ENCODE data around the gene NCBP1.

NCBP1 gene

DNA sequence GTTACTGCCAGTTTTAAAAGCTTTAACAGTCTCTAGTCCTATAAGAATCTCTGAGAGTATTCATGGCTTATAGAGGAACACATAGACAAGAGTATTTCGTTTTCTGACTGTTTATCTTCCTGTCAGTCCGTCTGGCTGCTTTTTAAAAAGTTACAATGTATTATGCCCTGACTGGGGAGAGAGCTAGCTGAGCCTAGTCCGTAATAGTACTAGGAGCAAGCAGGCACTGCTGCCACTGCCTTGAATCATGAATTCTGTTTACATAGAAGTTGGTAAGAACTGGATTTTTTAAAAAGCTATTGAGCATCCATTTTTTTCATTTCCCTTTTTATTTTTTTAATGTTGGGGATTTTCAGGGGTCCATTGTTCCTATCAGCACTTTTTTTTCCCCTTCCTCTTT, 37.0 kb downstream of the NCBP1 start:
- no peak for DNase-seq
- Histone ChIP-seq H3K9me3 (ENCODE audit: severe bottlenecking) (no peaks in the 10 kb centered on the region), H3K4me3 (ENCODE audit: low read depth, low read length) (no peak overlapping the region), H3K27me3 (ENCODE audit: insufficient read depth, low read depth, severe bottlenecking) (no peaks in the 10 kb centered on the region), H3K27ac (no peak overlapping the region), H3K36me3 (peaks cover 97% of the 10 kb centered on the region)
- TF ChIP-seq, protein P1, sequence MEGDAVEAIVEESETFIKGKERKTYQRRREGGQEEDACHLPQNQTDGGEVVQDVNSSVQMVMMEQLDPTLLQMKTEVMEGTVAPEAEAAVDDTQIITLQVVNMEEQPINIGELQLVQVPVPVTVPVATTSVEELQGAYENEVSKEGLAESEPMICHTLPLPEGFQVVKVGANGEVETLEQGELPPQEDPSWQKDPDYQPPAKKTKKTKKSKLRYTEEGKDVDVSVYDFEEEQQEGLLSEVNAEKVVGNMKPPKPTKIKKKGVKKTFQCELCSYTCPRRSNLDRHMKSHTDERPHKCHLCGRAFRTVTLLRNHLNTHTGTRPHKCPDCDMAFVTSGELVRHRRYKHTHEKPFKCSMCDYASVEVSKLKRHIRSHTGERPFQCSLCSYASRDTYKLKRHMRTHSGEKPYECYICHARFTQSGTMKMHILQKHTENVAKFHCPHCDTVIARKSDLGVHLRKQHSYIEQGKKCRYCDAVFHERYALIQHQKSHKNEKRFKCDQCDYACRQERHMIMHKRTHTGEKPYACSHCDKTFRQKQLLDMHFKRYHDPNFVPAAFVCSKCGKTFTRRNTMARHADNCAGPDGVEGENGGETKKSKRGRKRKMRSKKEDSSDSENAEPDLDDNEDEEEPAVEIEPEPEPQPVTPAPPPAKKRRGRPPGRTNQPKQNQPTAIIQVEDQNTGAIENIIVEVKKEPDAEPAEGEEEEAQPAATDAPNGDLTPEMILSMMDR (IDR thresholded peaks at IDR 0.05; ENCODE audit: low read depth, low read length) = no peak

DNA sequence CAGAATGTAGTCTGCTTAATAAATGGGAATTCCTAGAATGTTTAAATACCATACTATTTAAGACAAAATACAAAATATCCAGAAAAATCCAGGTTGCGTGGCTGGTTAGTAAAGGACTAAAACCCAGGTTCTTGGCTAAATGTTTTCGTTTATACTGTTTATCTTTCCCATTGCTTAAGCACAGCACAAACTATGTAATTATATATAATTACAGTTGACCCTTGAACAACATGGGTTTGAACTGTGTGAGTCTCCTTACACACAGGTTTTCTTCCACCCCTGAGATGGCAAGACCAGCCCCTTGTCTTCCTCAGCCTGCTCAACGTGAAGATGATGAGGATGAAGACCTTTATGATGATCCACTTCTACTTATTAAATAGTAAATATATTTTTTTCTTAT, 38.8 kb downstream of the NCBP1 start:
- H3K27me3 ChIP-seq (ENCODE audit: insufficient read depth, low read depth, severe bottlenecking) = no peaks in the 10 kb centered on the region
- H3K36me3 ChIP-seq = peaks cover 92% of the 10 kb centered on the region
- no peak overlapping the region for H3K27ac ChIP-seq
- no peaks in the 10 kb centered on the region for H3K9me3 ChIP-seq (ENCODE audit: severe bottlenecking)
- no peak for DNase-seq
- TF ChIP-seq, protein P1 (IDR thresholded peaks at IDR 0.05; ENCODE audit: low read depth, low read length) = no peak
- no peak overlapping the region for H3K4me3 ChIP-seq (ENCODE audit: low read depth, low read length)

DNA sequence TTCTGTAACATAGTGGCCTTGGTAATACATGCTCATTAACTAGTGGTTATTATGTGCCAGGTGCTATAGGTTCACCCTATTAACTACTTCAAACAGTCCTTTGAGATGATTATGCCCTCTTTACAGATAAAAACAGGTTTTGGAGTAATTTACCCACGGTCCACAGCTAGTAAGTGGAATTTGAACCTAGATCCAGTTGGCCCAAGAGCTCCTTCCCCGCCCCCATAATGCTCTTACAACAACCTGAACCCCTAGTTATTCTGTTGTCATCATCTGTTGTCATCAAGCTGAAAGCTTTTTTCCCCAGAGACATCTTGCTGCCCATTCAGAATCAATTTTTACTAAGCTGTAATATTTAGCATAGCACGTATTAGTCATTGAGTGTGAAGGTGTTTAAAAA, 40.3 kb downstream of the NCBP1 start:
- Histone ChIP-seq H3K4me3 (ENCODE audit: low read depth, low read length) (no peak overlapping the region), H3K9me3 (ENCODE audit: severe bottlenecking) (no peaks in the 10 kb centered on the region), H3K27ac (no peak overlapping the region), H3K36me3 (peaks cover 92% of the 10 kb centered on the region), H3K27me3 (ENCODE audit: insufficient read depth, low read depth, severe bottlenecking) (no peaks in the 10 kb centered on the region)
- no peak for DNase-seq
- TF ChIP-seq, protein P1 (IDR thresholded peaks at IDR 0.05; ENCODE audit: low read depth, low read length) = no peak

DNA sequence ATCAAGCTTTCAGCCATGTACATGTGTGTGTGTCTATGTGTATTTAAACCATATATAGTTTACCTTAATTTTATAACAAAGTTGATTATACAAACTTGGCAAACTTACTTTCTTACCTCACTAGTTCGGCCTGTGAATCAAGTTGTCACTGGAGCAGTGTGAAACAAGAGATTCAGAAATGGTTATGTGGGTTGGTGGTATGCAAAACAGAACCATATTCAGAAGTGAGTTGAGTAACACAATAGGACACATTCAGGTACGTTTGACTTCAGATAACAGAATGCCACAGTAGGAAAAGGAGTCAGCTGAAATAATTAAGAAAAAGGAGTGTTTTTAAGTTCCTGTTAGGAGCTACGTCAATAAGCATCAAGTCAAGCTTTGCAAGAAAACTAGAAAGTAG, 42.0 kb downstream of the NCBP1 start:
- H3K27ac ChIP-seq = no peak overlapping the region
- H3K9me3 ChIP-seq (ENCODE audit: severe bottlenecking) = no peaks in the 10 kb centered on the region
- no peak overlapping the region for H3K4me3 ChIP-seq (ENCODE audit: low read depth, low read length)
- no peak for DNase-seq
- H3K36me3 ChIP-seq = peaks cover 93% of the 10 kb centered on the region
- H3K27me3 ChIP-seq (ENCODE audit: insufficient read depth, low read depth, severe bottlenecking) = no peaks in the 10 kb centered on the region
- TF ChIP-seq, protein P1 (IDR thresholded peaks at IDR 0.05; ENCODE audit: low read depth, low read length) = no peak

DNA sequence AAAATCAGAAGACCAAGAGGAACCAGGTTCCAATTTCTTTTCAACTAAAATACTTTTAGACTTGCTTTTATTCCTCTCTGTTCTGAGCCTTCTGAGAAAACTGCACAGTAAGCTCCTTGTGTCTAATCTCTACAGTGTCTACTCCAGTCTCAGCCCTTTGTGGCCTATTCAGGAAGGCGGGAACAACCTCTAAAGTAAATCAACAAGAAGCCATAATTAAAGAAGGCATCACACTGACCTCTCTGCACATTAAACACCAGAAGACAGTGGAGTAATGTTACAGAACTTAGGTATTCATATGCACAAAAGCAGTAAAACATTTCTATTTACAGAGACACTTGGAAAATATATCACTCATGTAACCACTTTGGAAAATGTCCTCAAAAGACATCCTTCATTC, 48.6 kb downstream of the NCBP1 start:
- H3K27me3 ChIP-seq (ENCODE audit: insufficient read depth, low read depth, severe bottlenecking) = no peaks in the 10 kb centered on the region
- H3K36me3 ChIP-seq = peaks cover 96% of the 10 kb centered on the region
- no peaks in the 10 kb centered on the region for H3K9me3 ChIP-seq (ENCODE audit: severe bottlenecking)
- H3K27ac ChIP-seq = no peak overlapping the region
- no peak overlapping the region for H3K4me3 ChIP-seq (ENCODE audit: low read depth, low read length)
- DNase-seq = no peak
- TF ChIP-seq, protein P1 (IDR thresholded peaks at IDR 0.05; ENCODE audit: low read depth, low read length) = no peak

DNA sequence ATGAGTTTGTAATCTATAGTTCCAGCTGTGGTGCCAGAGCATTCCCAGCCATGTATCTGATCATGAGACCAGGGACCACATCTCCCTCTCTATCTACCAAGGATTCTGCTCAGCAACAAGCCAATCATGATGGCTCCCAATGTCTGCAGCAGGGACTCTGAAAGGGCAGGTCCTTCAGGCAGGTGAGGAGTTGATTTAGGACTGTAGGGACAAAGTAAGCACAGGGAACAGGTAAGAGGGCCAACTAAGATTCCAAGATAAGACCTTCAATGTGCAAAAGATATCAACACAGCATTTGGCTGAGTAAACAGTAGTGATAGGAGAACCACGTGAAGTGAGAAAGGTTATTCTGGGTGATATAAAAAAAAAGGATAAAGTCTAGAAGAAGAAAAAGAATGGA, 55.0 kb downstream of the NCBP1 start:
- TF ChIP-seq, protein P1 (IDR thresholded peaks at IDR 0.05; ENCODE audit: low read depth, low read length) = no peak
- H3K36me3 ChIP-seq = peaks cover 80% of the 10 kb centered on the region
- DNase-seq = no peak
- H3K27me3 ChIP-seq (ENCODE audit: insufficient read depth, low read depth, severe bottlenecking) = no peaks in the 10 kb centered on the region
- H3K4me3 ChIP-seq (ENCODE audit: low read depth, low read length) = no peak overlapping the region
- H3K27ac ChIP-seq = no peak overlapping the region
- no peaks in the 10 kb centered on the region for H3K9me3 ChIP-seq (ENCODE audit: severe bottlenecking)
